ENCODE data around the gene BLOC1S2.

Gene BLOC1S2

DNA sequence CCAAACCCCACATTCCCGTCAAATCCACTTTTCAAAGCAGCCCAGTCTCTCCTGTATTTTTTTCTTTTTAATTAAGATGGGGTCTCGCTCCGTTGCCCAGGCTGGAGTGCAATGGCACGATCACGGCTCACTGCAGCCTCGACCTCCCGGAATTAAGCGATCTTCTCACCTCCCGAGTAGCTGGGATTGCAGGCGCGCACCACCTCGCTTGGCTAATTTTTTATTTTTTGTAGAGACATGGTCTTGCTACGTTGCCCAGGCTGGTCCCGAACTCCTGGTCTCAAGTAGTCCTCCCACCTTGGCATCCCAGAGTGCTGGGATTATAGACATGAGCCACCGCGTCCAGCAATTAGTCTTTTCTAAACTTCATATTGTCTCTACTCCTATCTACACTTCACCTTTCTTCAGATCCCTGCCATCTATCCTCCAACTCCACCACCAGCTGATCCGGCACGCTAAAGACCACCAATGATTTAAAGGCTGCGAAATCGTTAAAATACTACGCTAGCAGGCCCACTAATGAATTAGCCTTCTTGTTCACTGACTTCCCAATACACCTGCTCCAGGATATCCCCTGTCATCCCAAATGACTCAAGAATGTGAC is 56.6 kb downstream of the BLOC1S2 start:
- DNase-seq: no peak
- intact Hi-C loops (cut with DNase I): no loop called here

DNA sequence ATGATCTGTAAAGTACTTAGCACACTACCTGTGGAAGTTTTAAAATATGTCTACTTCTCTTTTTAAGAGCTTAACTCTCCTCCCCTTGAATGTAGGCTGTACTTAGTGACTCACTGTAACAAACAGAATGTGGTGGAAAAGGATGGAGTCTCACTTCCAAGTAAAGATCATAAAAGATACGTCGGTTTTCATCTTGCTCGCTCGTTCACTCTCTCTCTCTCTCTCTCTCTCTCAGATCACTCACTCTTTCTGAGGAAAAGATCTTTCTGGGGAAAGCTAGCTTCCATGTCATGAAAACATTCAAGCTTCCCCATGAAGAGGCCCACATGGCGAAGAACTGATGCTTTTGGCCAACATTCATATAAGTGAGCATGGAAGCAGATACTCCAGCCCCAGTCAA is 62.6 kb downstream of the BLOC1S2 start:
- DNase-seq: no peak
- intact Hi-C loops (cut with DNase I): no loop called here

All from head of caudate nucleus (tissue), 42 donors.